Activated naive CD8-positive, alpha-beta T cell treated with anti-CD3 and anti-CD28 coated beads, Interleukin-2, amount 50 U/mL, for 16 hours (primary cell): ENCODE measurements around the gene SVOPL.

ENCODE experiments used
- DNase-seq: peaks from one replicate; pipeline ENCODE4 v3.0.0-alpha.2; 2020; ENCODE audit warnings: low read depth, low spot score

SVOPL gene

DNA sequence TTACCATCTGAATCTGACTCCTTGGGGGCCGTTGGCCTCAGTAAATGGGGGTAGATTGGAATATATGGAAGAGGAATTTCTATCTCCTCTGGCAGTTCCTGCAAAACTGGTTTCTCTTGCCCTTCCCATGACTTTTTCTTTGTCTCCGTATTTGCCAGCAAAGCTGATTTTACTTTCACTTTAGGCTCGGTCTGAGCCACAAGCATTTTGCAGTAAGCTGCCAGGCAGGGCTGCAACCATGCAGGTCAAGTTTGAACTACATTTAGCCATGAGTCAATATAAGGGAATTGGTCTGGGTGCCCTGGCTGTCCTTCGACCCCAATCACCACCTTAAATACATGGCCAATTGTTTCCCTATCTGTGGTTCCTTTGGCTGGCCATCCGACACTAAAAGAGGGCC lies 136.8 kb downstream of the SVOPL start:
- DNase-seq = no peak

DNA sequence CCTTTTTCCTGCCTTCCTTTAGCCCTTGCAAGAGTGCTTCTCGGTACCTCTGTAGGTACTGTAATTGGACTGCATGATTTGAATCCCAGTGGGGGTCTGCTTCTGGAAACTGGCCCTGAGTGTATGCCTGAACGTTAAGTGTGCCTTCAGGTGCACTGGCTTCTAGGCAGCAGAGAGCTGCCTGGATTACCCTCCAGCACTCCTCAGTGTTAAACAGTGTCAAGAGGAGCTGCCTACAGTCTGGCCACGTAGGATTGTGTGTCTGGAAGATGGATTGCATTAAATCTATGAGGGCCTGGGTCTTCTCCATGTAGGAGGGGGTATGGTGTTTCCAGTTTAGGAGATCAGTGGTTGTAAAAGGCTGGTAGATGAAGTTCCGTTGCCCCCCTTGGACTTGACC lies 137.4 kb downstream of the SVOPL start:
- DNase-seq = no peak

DNA sequence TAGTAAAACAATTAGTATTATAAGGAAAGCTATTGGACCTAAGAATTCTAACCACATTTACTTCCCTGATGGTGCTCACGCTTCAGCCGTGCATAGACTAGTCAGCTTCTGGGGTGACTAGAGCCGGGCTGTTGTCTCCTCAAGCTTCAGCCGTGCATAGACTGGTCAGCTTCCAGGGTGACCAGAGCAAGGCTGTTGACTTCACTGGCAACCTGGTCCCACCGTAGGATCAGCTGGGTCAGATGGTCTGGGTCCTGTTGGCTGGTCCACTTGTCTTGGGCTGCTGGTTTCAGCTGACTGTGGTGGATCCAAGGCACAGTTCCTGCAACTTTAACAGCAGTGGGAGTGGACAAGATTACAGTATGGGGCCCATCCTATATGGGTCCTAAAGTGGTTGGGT lies 141.7 kb downstream of the SVOPL start:
- DNase-seq = no peak

DNA sequence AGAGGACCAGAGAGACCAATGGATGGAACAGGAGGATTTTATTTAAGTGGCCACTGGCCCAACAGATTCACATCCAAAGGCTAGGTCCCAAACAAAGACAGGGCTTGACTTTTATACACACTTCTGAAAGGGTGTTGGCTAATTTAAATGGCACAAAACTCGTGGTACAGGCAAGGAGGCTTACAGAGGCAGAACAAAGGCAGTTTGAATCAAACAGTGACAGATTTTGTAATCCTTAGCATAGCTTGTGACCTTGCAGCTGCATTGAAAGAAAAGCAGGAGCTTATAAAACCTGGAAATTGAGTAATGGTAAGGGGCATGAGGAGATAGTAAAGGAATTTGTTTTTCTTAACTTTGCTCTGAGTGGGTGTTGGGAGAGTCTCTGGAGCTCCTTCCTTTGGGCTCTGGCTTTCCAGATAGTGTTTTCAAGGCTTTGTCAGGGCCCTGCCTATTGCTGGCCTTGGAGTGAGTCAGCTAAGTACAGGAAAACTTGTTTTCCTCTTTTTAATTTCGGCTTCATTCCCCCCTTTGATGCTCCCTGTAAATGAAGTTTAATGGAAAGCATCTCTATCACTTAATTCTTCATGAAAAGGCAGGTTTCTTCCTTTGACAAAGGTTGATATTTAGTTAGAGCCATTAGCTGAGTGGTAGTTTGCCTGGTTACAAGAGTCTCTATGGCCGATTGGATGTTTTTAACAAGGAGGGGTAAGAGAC lies 144.2 kb downstream of the SVOPL start:
- no peak for DNase-seq

DNA sequence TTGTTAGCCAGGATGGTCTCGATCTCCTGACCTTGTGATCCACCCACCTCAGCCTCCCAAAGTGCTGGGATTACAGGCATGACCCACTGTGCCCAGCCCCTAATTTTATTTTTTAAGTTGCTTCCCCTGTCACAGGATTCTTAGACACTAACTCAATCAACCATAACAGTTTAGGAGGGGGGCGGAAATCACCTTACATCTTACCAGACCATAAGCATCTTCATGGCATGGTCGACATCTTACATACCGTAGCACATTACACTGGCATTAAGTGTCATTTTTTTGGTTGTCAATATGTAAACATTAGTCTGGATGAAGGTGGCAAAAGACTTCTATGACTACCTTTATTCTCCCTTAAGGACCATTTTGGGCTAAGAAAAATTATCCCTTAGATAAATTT lies 145.5 kb downstream of the SVOPL start:
- no peak for DNase-seq

DNA sequence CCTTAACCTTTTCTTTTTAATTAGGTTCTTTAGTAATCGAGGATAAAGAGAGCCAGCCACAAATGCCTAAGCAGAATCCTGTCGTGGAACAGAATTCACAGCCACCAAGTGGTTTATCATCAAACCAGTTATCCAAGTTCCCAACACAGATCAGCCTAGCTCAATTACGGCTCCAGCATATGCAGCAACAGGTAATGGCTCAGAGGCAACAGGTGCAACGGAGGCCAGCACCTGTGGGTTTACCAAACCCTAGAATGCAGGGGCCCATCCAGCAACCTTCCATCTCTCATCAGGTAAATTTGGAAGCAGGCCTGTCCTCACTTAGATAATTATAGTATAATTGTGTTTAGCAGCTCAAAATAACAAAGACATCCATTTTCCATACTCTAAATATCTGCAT lies 146.5 kb downstream of the SVOPL start:
- no peak for DNase-seq

DNA sequence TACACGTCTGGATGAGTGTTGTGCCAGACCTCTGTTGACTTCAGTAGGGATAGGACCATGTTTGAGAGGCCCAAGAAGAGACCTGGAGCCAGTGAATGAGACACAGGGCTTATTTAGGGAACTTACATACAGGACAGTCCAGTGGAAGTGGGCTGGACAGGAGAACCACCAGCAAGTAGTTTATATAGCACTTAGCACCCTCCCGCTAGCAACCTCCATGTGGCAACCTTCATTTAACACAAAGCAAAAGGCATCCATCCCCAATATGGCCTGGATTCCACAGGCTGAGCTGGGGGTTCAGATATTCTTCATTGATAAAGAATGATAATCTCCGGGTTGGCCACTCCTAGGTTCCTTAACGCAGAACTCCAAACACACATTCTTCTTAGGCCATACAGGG lies 147.4 kb downstream of the SVOPL start:
- no peak for DNase-seq

DNA sequence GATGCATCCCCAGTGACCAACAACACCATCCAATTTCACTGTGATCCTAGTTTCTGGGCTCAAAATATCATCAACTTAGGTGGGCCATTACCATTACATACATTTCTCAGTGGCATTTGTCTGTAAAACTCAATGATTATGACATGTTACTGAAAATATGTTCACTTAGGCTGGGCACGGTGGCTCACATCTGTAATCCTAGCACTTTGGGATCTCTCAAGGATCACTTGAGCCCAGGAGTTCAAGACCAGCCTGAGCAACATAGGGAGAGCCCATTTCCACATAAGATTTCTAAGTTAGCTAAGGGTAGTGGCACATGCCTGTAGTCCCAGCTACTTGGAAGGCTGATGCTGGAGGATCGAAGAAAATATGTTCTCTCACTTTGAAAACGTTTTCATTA lies 150.1 kb downstream of the SVOPL start:
- DNase-seq = no peak

DNA sequence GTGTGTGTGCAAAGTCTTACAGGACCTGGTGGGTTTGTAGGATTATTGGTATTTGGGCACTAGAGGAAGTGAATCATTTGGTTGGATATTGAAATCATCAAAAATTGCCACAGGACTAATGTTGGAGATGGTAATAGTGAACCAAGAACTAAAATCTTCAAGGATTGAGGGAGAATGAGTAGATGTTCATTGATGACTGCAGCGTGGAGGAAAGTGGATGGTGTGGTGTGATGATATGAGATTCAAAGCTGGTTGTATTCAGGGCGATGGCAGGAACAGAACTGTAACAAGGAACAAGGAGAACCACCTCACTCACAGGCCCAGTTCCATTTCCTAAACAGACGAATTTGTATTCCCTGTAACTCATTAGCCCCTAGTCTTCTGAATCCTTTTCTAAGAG lies 150.8 kb downstream of the SVOPL start:
- no peak for DNase-seq

DNA sequence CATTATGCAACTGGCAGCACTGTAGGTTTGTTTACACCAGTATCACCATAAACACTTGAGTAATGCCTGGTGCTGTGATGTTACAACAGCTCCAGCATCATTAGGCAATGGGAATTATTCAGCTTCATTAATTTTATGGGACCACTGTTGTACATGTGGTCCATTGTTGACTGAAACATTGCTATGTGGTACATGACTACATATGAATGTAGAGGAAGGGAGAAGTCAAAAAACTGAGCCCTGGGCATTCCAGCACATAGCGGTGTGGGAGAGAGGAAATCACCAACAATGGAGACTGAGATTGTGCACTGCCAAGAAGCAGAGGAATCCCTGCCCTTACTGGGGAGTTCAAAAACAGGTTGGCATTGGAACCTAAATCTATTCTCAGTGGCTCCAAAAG lies 152.1 kb downstream of the SVOPL start:
- DNase-seq = no peak

DNA sequence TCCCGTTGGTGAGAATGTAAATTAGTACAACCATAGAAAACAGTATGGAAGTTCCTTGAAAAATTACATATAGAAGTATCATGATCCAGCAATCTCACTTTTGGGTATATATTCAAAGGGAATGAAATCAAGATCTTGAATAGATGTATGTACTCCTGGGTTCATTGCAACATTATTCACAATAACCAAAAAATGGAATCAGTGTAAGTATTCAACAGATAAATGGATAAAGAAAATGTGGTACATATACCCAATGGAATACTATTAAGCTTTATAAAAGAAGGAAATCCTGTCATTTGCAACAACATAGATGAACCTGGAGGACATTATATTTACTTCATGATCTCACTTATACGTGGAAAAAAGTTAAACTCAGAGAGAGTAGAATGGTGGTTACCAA lies 154.3 kb downstream of the SVOPL start:
- DNase-seq = no peak

DNA sequence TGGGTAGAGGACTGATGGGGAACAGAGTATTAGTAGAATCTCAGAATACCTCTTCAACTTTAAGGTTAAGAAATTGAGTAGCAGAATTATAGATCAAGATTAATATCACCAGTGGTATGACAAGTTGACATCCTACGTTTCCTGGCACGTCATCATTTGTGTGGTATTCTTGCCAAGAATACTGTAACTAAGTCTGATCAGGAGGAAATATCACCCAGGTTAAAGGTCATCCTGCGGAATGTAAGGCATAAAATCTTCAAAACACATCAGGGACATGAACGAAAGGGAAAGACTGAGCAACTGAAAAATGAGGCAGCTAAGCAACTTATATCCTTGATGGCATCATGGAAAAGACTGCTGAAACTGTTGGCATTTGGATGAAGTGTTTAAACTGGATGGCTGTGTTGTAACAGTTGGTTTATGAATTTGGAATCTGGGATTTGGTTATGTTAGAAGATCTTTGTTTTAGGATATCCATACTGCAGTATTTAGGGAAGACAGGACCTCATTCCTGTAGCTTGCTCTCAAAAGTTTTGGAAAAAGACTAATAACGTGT lies 155.0 kb downstream of the SVOPL start:
- DNase-seq = no peak

DNA sequence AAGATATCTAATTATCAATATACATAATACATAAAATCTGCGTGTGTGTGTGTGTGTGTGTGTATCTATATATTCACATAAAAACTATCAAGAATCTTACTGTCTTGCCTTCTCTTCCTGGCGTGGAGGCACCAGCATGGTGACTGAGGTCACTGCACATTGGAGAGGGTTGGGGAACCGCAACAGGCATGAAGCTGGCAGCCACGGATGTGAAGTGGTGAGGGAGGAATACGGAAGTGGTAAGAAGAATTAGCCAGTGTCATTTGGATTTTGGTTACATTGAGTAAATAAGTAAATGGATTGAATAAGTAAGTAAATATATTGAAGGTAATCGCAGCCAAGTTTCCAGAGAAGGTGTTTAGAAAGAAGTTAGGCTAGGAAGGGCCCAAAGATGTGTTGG lies 156.0 kb downstream of the SVOPL start:
- no peak for DNase-seq
